H1 (cell line): Measurements from ENCODE around the gene C19orf25. TPM values are rescaled to one million over a fixed set of nuclear protein-coding genes. Genes with fewer than 3 reads are reported as not detected.

Experiments used
- ASH2L ChIP-seq: fragments of 200-600, 300-600 bp; sonication (generic); IDR thresholded peaks from one replicate; pipeline ENCODE4 v1.7.1; 2017; ENCODE audit warnings: low read length
- CBX5 ChIP-seq: fragments of 300-800, 300-1000 bp; sonication (generic); IDR thresholded peaks from 2 replicates; pipeline ENCODE4 v1.7.1; 2016; ENCODE audit warnings: antibody characterized with exemption, low read length, low read depth
- CHD2 ChIP-seq: IDR thresholded peaks from 2 replicates; pipeline ENCODE4 v1.6.1; 2012; ENCODE audit warnings: low read length, improper control_type of control experiment
- CHD7 ChIP-seq: fragments of 300-600 bp; sonication (generic); IDR thresholded peaks from 2 replicates; pipeline ENCODE4 v1.7.1; 2012; ENCODE audit warnings: low read length, moderate library complexity, mild to moderate bottlenecking, inconsistent platforms; ENCODE audit not compliant: insufficient replicate concordance
- JUND ChIP-seq: IDR thresholded peaks from 2 replicates; pipeline ENCODE4 v1.6.1; 2011; ENCODE audit warnings: mild to moderate bottlenecking, improper control_type of control experiment, low read length
- RFX5 ChIP-seq: IDR thresholded peaks from 2 replicates; pipeline ENCODE4 v1.6.1; 2011; ENCODE audit warnings: low read depth, low read length, improper control_type of control experiment, borderline replicate concordance
- TAF1 ChIP-seq: IDR thresholded peaks from 2 replicates; pipeline ENCODE4 v1.6.1; 2011; ENCODE audit warnings: mild to moderate bottlenecking, low read depth, low read length
- TBP ChIP-seq: IDR thresholded peaks from 2 replicates; pipeline ENCODE4 v1.6.1; 2011; ENCODE audit warnings: low read depth, low read length, improper control_type of control experiment
- polyA plus RNA-seq, 7 experiments: library from polyadenylated mRNA; depleted of rRNA in 3 of 7; stranded (reverse) in 5 of 7; unstranded in 2 of 7; fragments of >200 nt in 5 of 7; fragments of 200-250 nt in 2 of 7; gene quantifications; 1 replicate in 5 of 7; 2 replicates in 1 of 7; 4 replicates in 1 of 7; pipeline versions ENCODE4 v1.2.1 to v1.2.3, GENCODE V29; 2011 to 2013; ENCODE audit warnings: missing spikeins in 2 of 7, mixed read lengths in 2 of 7
- total RNA-seq: library from RNA; stranded (reverse); fragmentation: NEBNext Ultra II Directional; extraction: Animal tissue kit (Norgen Biotek cat#: 25700); gene quantifications from 2 replicates; pipeline ENCODE4 v1.2.1, GENCODE V29; 2021

C19orf25 gene
- total and polyA plus RNA-seq, 2 of the 8 experiments (the other 6 are each of a cell fraction or from before 2014, with no cell fraction given) = 41.3 to 67.4 TPM

- TF ChIP-seq CHD7 (no peak), JUND (no peak), TBP (no peak), RFX5 (no peak), ASH2L (no peak), TAF1 (no peak), CHD2 (no peak), CBX5 (no peak)
These were observed 30.8 kb upstream of the C19orf25 start (continued) for GRCh38 chr19:1509602-1510441.
